Adrenal gland (tissue), 12 donors: Measurements from ENCODE around the gene TNFRSF19. TPM values are rescaled to one million over a fixed set of nuclear protein-coding genes. Genes with fewer than 3 reads are reported as not detected.

Experiments used
- DNase-seq, 7 donors: peaks; one replicate each; pipeline ENCODE4 v3.0.0-alpha.2; 2019 to 2020
- H3K27ac ChIP-seq, 5 donors: fragments of 200-600 bp; sonication (generic) in 4 of 5; 1 replicate in 3 of 5; 2 replicates in 2 of 5; pipeline versions ENCODE4 v1.5.1 to v1.8.0; 2016 to 2020; ENCODE audit warnings: mild to moderate bottlenecking in 1 of 5
- H3K27me3 ChIP-seq: fragments of 200-600 bp; 2 replicates; pipeline ENCODE4 v1.8.0; 2021
- H3K36me3 ChIP-seq, 2 donors: fragments of 200-600 bp; replicated peaks in 1 of 2; 1 replicate in 1 of 2; 2 replicates in 1 of 2; pipeline versions ENCODE4 v1.5.1 to v1.8.0; 2018 to 2022
- H3K4me1 ChIP-seq, 2 donors: fragments of 200-600 bp; replicated peaks in 1 of 2; 1 replicate in 1 of 2; 2 replicates in 1 of 2; pipeline versions ENCODE4 v1.5.1 to v1.8.0; 2018 to 2021
- H3K4me3 ChIP-seq, 4 donors: fragments of 200-600 bp; sonication (generic) in 3 of 4; one replicate each; pipeline ENCODE4 v1.5.1; 2016 to 2018
- H3K9me3 ChIP-seq, 3 donors: fragments of 200-600 bp; sonication (generic) in 1 of 3; replicated peaks in 1 of 3; 1 replicate in 2 of 3; 2 replicates in 1 of 3; pipeline versions ENCODE4 v1.5.1 to v1.8.0; 2016 to 2021
- POLR2A ChIP-seq, 2 donors: fragments of 450-650 bp; IDR thresholded peaks; one replicate each; pipeline ENCODE4 v1.6.1; 2017; ENCODE audit warnings: antibody characterized with exemption in 2 of 2, mild to moderate bottlenecking in 2 of 2, moderate library complexity in 1 of 2
- WGBS, 4 donors: extraction: QIAGEN DNeasy Blood & Tissue Kit in 2 of 4; methylation state at CpG; one replicate each; pipeline versions ENCODE4 v1.1.5 to v1.1.7; 2013 to 2017; 5-methylcytosine and 5-hydroxymethylcytosine counted together
- intact Hi-C, 2 donors: fragments of 100-400 bp; cut with DNase I; formaldehyde crosslinking; loops; one replicate each; pipeline versions ENCODE4 v1.14.1 to v1.15.0; 2022 to 2023
- polyA plus RNA-seq, 3 donors: library from polyadenylated mRNA; stranded (reverse); fragments of 200-250 nt in 2 of 3; fragments of 350-450 nt in 1 of 3; fragmentation: Illumina TruSeq in 1 of 3; extraction: RNeasy Lipid Tissue Mini Kit (QIAGEN cat#74804) in 1 of 3; gene quantifications; one replicate each; pipeline ENCODE4 v1.2.3, GENCODE V29; 2013 to 2014
- total RNA-seq, 9 donors: library from RNA; depleted of rRNA in 4 of 9; stranded (reverse); fragments of >200 nt in 4 of 9; fragments of 120-200 nt in 1 of 9; fragmentation: NEBNext Ultra II Directional in 1 of 9; extraction: Animal tissue kit (Norgen Biotek cat#: 25700) in 1 of 9; gene quantifications; one replicate each; pipeline versions ENCODE4 v1.1.0 to v1.2.4, GENCODE V29; 2013 to 2023
- TF ChIP-seq, protein P1 (sequence below), 6 experiments: fragments of 450-650 bp in 4 of 6; fragments of 200-600 bp in 2 of 6; sonication (generic) in 1 of 6; IDR thresholded peaks; 1 replicate in 5 of 6; 2 replicates in 1 of 6; pipeline versions ENCODE4 v1.5.1 to v1.8.0; 2016 to 2021; ENCODE audit warnings: antibody characterized with exemption in 6 of 6, mild to moderate bottlenecking in 2 of 6, moderate library complexity in 1 of 6
- donor health status: healthy with polysubstance abuse.
- donor health status: Bipolar disorder and iron deficiency.
- donor health status: DM: yes; HTN: yes; CAD: no.
- donor health status: DM: no; HTN: no; CAD: no.
- donor health status: DM: no; HTN: no; CAD: no.
- donor health status: DM: yes; HTN: yes; CAD: no.

Gene TNFRSF19
- total and polyA plus RNA-seq, 12 donors, result 0.88 to 6.7 (median 3.3) TPM

DNA sequence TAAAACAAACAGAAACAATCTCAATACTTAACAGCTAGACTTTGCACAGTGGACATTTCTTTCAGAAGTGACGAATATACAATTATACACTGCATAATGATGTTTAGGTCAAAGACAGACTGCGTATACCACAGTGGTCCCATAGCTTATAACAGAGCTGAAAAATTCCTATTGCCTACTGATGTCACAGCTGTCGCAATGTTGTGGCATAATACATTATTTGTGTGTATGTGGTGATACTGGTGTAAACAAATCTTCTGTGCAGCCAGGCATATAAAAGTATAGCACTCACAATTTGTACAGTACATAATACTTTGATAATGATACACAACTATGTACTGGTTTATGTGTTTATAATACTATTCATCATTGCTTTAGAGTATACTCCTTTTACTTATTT lies 116.7 kb downstream of the TNFRSF19 start:
- TF ChIP-seq POLR2A (IDR thresholded peaks at IDR 0.05), result no peak
- TF ChIP-seq, protein P1, sequence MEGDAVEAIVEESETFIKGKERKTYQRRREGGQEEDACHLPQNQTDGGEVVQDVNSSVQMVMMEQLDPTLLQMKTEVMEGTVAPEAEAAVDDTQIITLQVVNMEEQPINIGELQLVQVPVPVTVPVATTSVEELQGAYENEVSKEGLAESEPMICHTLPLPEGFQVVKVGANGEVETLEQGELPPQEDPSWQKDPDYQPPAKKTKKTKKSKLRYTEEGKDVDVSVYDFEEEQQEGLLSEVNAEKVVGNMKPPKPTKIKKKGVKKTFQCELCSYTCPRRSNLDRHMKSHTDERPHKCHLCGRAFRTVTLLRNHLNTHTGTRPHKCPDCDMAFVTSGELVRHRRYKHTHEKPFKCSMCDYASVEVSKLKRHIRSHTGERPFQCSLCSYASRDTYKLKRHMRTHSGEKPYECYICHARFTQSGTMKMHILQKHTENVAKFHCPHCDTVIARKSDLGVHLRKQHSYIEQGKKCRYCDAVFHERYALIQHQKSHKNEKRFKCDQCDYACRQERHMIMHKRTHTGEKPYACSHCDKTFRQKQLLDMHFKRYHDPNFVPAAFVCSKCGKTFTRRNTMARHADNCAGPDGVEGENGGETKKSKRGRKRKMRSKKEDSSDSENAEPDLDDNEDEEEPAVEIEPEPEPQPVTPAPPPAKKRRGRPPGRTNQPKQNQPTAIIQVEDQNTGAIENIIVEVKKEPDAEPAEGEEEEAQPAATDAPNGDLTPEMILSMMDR (IDR thresholded peaks at IDR 0.05), result no peak
- no peaks in the 10 kb centered on the region for H3K9me3 ChIP-seq
- H3K4me3 ChIP-seq, result no peak overlapping the region
- intact Hi-C loops, result no loop called here
- WGBS, 4 donors, result 79 to 93% (median 86%) methylated on average over 3 of the region's 3 CpGs
- H3K36me3 ChIP-seq, result no peaks in the 10 kb centered on the region
- no peak overlapping the region for H3K27ac ChIP-seq
- H3K27me3 ChIP-seq, result no peaks in the 10 kb centered on the region
- DNase-seq, result no peak
- no peaks in the 10 kb centered on the region for H3K4me1 ChIP-seq

DNA sequence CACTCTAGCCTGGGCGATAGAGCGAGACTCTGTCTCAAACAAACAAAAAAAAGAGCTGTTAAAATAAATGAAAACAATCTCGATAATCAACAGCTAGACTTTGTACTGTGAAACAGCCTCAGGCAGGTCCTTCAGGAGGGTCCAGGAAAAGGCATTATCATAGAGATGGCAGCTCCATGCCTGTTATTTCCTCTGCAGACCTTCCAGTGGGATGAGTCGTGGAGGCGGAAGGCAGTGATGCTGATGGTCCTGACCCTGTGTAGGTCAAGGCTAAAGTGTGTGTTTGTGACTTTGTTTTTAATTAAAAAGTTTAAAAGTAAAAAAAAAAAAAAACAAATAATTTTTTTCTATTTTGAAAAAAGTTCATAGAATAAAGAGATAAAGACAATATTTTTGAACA lies 117.4 kb downstream of the TNFRSF19 start:
- no peaks in the 10 kb centered on the region for H3K9me3 ChIP-seq
- H3K4me1 ChIP-seq, result no peaks in the 10 kb centered on the region
- H3K4me3 ChIP-seq, result no peak overlapping the region
- H3K36me3 ChIP-seq, result no peaks in the 10 kb centered on the region
- no peak overlapping the region for H3K27ac ChIP-seq
- TF ChIP-seq, protein P1 (IDR thresholded peaks at IDR 0.05), result no peak
- TF ChIP-seq POLR2A (IDR thresholded peaks at IDR 0.05), result no peak
- DNase-seq, result no peak
- intact Hi-C loops, result no loop called here
- 76 to 84% (median 80%) methylated on average over 5 of the region's 5 CpGs for WGBS, 4 donors
- H3K27me3 ChIP-seq, result no peaks in the 10 kb centered on the region

DNA sequence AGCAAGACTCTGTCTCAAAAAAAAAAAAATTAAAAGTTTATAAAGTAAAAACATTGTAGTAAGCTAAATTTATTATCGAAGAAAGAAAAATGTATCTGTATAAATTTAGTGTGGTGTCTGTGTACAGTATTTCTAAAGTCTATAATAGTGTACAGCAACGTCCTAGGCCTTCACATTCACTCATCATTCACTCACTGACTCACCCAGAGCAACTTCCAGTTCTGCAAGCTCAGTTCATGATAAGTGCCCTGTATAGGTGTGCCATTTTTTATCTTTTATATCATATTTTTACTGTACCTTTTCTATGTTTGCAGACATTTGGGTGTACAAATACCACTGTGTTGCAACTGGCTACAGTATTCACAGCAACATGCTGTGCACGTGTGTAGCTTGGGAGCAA lies 118.1 kb downstream of the TNFRSF19 start:
- Histone ChIP-seq H3K4me3 (no peak overlapping the region), H3K27me3 (no peaks in the 10 kb centered on the region), H3K4me1 (no peaks in the 10 kb centered on the region), H3K9me3 (no peaks in the 10 kb centered on the region), H3K36me3 (no peaks in the 10 kb centered on the region), H3K27ac (no peak overlapping the region)
- TF ChIP-seq, protein P1 (IDR thresholded peaks at IDR 0.05), result no peak
- TF ChIP-seq POLR2A (IDR thresholded peaks at IDR 0.05), result no peak
- WGBS, 4 donors, result 77 to 84% (median 81%) methylated on average over 3 of the region's 3 CpGs
- no peak for DNase-seq
- intact Hi-C loops, result no loop called here

DNA sequence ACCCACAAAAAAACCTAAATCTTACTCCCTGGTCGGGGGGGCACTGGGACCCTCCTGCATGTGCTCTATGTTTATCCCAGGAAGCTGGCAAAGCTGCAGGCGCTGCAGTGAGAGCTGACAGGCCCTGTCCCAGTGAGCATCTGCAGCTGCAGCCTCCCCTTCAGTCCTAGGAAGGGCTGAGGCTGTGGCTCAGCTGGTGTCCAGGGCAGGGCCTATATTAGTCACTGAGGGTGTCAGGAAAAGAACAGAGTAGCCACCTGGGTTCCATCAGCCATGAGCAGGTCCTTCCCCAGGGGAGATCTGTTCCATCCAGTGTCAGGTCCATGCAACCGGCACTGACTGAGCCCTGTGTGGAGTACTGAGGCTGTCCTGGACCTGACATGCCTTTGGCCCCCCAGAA lies 120.5 kb downstream of the TNFRSF19 start:
- no peaks in the 10 kb centered on the region for H3K4me1 ChIP-seq
- H3K27me3 ChIP-seq, result no peaks in the 10 kb centered on the region
- no peaks in the 10 kb centered on the region for H3K36me3 ChIP-seq
- intact Hi-C loops, result no loop called here
- 60 to 80% (median 78%) methylated on average over 1 to 3 of the region's 3 CpGs for WGBS, 4 donors
- no peak overlapping the region for H3K27ac ChIP-seq
- DNase-seq, result no peak
- TF ChIP-seq POLR2A (IDR thresholded peaks at IDR 0.05), result no peak
- TF ChIP-seq, protein P1 (IDR thresholded peaks at IDR 0.05), result no peak
- no peak overlapping the region for H3K4me3 ChIP-seq
- no peaks in the 10 kb centered on the region for H3K9me3 ChIP-seq
